SK-N-MC (cell line): ENCODE results near the gene ADAMTS10.

ENCODE experiments used
- EZH2 ChIP-seq: fragments of 200-600 bp; sonication (generic); IDR thresholded peaks from one replicate; pipeline ENCODE4 v1.6.1; 2017; ENCODE audit warnings: antibody characterized with exemption
- POLR2AphosphoS5 ChIP-seq: IDR thresholded peaks from 2 replicates; pipeline ENCODE4 v1.6.1; 2012; ENCODE audit warnings: mild to moderate bottlenecking, low read depth, low read length, borderline replicate concordance

- no peak for TF ChIP-seq POLR2AphosphoS5
- no peak for TF ChIP-seq EZH2
Measured at GRCh38 chr19:8626842-8627241, 16.3 kb upstream of the ADAMTS10 start.
